Calu3 (cell line): Measurements from ENCODE around the gene KTN1. TPM values are rescaled to one million over a fixed set of nuclear protein-coding genes. Genes with fewer than 3 reads are reported as not detected.

Experiments
- BruUV-seq: library from RNA; stranded (reverse); fragments of 400-500 nt; replicated peaks from 2 replicates; lab custom pipeline; 2021; lab: Mats Ljungman, UMichigan
- CTCF ChIA-PET: fragments of 300-600 bp; sonication (Branson Sonifier 250); formaldehyde crosslinking; loops from one replicate; lab custom pipeline; 2022; ENCODE audit warnings: antibody characterized with exemption; lab: Charles Lee
- DNase-seq: peaks from one replicate; pipeline ENCODE4 v3.0.0; 2022
- H3K27ac Mint-ChIP-seq: one replicate; pipeline ENCODE4 v1.8.0; 2022; ENCODE audit warnings: mixed read lengths; ENCODE audit not compliant: unreplicated experiment
- H3K27me3 Mint-ChIP-seq: one replicate; pipeline ENCODE4 v1.8.0; 2022; ENCODE audit warnings: mixed read lengths; ENCODE audit not compliant: unreplicated experiment
- H3K36me3 Mint-ChIP-seq: one replicate; pipeline ENCODE4 v1.8.0; 2022; ENCODE audit warnings: mild to moderate bottlenecking, moderate library complexity, mixed read lengths; ENCODE audit not compliant: insufficient read depth, unreplicated experiment
- H3K4me1 Mint-ChIP-seq: one replicate; pipeline ENCODE4 v1.8.0; 2022; ENCODE audit warnings: mild to moderate bottlenecking, low read depth, mixed read lengths; ENCODE audit not compliant: unreplicated experiment
- H3K4me3 Mint-ChIP-seq: one replicate; pipeline ENCODE4 v1.8.0; 2022; ENCODE audit warnings: mild to moderate bottlenecking, low read depth, moderate library complexity, mixed read lengths; ENCODE audit not compliant: unreplicated experiment
- H3K9me3 Mint-ChIP-seq: one replicate; pipeline ENCODE4 v1.8.0; 2022; ENCODE audit warnings: low read depth, mixed read lengths; ENCODE audit not compliant: unreplicated experiment
- intact Hi-C: fragments of 100-400 bp; cut with micrococcal nuclease; formaldehyde crosslinking; loops from one replicate; pipeline ENCODE4 v1.10.0; 2022; ENCODE audit not compliant: unreplicated experiment
- total RNA-seq: library from RNA; stranded (reverse); gene quantifications from 2 replicates; pipeline ENCODE4 v1.2.3, GENCODE V29; 2022
- TF ChIP-seq, protein P1 (sequence below): fragments of 200-600 bp; IDR thresholded peaks from one replicate; pipeline ENCODE4 v1.8.0; 2022; ENCODE audit warnings: antibody characterized with exemption; ENCODE audit not compliant: unreplicated experiment

KTN1 gene
- total RNA-seq, 1 experiment from 2014 or later = 141 TPM

DNA sequence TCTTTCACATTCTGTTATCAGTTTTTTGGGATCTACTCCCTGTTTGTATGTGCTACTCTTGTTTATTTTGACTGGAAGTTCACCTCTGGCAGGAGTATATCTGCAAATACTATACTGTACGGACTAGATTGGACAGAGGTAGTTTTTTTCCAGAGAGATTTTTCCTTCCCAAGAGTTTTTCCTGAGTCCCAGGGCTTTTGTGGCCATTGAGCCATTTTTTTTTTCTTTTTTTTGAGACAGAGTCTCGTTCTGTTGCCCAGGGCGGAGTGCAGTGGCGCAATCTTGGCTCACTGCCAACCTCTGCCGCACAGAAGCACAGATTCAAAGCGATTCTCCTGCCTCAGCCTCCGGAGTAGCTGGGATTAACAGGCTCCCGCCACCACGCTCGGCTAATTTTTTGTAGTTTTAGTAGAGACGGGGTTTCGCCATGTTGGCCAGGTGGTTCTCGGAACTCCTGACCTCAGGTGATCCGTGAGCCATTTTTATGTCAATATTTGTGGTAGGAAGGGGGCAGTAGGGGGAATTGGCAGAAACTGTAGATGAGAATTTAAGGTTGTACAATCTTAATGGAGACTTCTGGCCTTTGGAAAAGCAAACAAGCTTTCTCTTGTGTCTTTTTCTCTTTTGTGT lies 19.4 kb downstream of the KTN1 start:
- Mint-ChIP-seq H3K36me3 (peaks cover 6% of the 10 kb centered on the region), H3K9me3 (no peaks in the 10 kb centered on the region), H3K4me3 (peak overlapping the region; percentile 61), H3K27ac (peak overlapping the region; percentile 39), H3K27me3 (no peaks in the 10 kb centered on the region), H3K4me1 (peaks cover 17% of the 10 kb centered on the region)
- TF ChIP-seq, protein P1, sequence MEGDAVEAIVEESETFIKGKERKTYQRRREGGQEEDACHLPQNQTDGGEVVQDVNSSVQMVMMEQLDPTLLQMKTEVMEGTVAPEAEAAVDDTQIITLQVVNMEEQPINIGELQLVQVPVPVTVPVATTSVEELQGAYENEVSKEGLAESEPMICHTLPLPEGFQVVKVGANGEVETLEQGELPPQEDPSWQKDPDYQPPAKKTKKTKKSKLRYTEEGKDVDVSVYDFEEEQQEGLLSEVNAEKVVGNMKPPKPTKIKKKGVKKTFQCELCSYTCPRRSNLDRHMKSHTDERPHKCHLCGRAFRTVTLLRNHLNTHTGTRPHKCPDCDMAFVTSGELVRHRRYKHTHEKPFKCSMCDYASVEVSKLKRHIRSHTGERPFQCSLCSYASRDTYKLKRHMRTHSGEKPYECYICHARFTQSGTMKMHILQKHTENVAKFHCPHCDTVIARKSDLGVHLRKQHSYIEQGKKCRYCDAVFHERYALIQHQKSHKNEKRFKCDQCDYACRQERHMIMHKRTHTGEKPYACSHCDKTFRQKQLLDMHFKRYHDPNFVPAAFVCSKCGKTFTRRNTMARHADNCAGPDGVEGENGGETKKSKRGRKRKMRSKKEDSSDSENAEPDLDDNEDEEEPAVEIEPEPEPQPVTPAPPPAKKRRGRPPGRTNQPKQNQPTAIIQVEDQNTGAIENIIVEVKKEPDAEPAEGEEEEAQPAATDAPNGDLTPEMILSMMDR = no peak
- DNase-seq = peak; percentile 82
- intact Hi-C loops = loop anchor here (10.0 kb wide), 1 partner anchor 145 kb away; no protein-coding TSS in a partner anchor
- no TSS peak for BruUV-seq
- CTCF ChIA-PET = interaction anchor here (0.7 kb wide), 2 partner anchors 153 to 188 kb away, joined by 3 to 5 read pairs; no protein-coding TSS in a partner anchor

DNA sequence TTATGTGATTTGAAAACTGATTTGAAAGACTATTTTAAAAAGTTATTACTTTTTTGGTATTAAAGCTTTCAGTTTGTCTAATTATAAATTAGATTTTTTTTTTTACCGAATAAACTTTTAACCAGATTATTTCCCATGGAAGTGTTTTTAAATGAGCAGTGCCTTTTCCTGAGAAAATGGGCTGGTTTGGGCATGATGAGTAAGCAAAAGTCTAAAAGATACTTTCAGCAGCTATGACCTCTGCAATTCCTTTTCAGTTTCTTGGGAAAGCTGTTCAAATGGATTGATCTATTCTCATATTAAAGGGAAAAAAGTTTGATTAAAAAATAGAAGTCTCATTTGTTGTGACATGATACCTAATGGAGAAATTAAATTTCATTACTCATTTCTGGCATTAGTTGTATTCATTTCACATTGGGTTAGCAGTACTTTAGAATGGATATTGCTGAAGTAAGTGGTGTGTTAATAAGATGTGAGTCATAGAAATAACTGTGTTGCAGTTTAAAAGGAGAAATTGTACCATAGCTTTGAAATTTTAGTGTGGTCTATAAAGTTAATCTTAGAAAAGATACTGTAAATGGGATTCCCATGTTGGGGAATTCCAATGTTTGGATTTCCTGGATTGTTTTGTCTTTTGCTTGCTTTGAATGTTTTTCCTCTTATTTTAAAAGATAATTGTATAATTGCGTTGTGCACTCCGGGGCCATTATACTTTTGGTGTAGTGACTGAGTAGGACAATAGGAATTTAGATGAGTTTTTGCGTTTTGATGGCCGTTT lies 21.0 kb downstream of the KTN1 start:
- Mint-ChIP-seq H3K9me3 (no peaks in the 10 kb centered on the region), H3K27me3 (no peaks in the 10 kb centered on the region), H3K4me1 (peaks cover 17% of the 10 kb centered on the region), H3K36me3 (peaks cover 6% of the 10 kb centered on the region), H3K4me3 (no peak overlapping the region), H3K27ac (no peak overlapping the region)
- TF ChIP-seq, protein P1 = no peak
- intact Hi-C loops = no loop called here
- BruUV-seq = no TSS peak
- no peak for DNase-seq
- CTCF ChIA-PET = interaction anchor here (0.5 kb wide), 2 partner anchors 166 to 804 kb away, joined by 3 to 5 read pairs; no protein-coding TSS in a partner anchor

DNA sequence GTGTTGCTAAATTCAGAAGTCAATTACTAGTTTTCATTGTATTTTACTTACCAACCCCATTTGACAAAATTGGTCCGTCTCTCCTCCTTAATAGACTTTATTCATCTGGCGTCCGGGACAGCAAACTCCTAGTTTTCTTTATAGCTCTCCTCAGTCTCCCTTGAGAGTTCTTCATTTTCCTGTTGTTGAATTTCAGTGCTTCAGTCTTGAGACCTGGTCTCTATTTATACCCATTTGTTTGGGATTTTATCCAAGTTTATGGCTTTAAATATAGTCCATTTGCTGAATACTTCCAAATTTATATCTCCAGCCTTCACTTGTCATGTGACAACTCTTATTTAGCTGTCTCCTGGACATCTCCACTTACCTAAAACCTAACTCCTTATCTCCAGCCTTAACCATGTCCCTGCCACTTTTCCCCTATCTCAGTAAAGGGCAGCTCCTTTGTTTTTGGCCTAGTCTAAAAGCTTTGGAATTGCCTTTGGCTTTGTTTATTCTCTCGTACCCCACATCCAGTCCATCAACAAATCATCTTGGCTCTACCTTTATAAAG lies 23.5 kb downstream of the KTN1 start:
- no TSS peak for BruUV-seq
- Mint-ChIP-seq H3K27me3 (no peaks in the 10 kb centered on the region), H3K4me3 (no peak overlapping the region), H3K27ac (no peak overlapping the region), H3K36me3 (peaks cover 6% of the 10 kb centered on the region), H3K4me1 (peaks cover 17% of the 10 kb centered on the region), H3K9me3 (no peaks in the 10 kb centered on the region)
- CTCF ChIA-PET = no interaction called here
- TF ChIP-seq, protein P1 = no peak
- intact Hi-C loops = no loop called here
- no peak for DNase-seq

DNA sequence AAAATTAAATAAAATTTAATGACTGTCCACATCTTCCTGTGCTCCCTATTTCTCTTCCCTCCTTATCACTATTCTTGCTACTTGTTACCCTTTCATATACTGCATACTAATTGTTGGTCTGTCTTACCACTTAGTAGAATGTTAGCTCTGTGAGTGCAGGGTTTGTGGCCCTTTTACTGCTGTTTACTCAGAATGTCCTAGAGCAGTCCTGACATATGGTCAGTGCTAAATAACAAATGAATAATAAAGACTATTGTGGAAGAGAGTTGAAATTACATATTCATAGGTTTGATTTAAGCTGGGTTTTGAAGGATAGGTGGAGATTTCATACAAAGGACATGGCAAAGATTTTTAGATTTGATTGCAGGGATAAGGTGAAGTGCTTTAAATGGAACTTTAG lies 24.5 kb downstream of the KTN1 start:
- intact Hi-C loops = no loop called here
- CTCF ChIA-PET = no interaction called here
- BruUV-seq = no TSS peak
- H3K9me3 Mint-ChIP-seq = no peaks in the 10 kb centered on the region
- no peak overlapping the region for H3K4me3 Mint-ChIP-seq
- no peak overlapping the region for H3K27ac Mint-ChIP-seq
- H3K4me1 Mint-ChIP-seq = peaks cover 16% of the 10 kb centered on the region
- DNase-seq = no peak
- H3K27me3 Mint-ChIP-seq = no peaks in the 10 kb centered on the region
- peaks cover 1% of the 10 kb centered on the region for H3K36me3 Mint-ChIP-seq
- TF ChIP-seq, protein P1 = no peak
